Hepatic stellate cell (primary cell): ENCODE measurements around the gene KRTAP12-1.

Experiments
- DNase-seq: peaks from one replicate; pipeline ENCODE4 v3.0.0; 2011; ENCODE audit warnings: low spot score

KRTAP12-1 gene

DNA sequence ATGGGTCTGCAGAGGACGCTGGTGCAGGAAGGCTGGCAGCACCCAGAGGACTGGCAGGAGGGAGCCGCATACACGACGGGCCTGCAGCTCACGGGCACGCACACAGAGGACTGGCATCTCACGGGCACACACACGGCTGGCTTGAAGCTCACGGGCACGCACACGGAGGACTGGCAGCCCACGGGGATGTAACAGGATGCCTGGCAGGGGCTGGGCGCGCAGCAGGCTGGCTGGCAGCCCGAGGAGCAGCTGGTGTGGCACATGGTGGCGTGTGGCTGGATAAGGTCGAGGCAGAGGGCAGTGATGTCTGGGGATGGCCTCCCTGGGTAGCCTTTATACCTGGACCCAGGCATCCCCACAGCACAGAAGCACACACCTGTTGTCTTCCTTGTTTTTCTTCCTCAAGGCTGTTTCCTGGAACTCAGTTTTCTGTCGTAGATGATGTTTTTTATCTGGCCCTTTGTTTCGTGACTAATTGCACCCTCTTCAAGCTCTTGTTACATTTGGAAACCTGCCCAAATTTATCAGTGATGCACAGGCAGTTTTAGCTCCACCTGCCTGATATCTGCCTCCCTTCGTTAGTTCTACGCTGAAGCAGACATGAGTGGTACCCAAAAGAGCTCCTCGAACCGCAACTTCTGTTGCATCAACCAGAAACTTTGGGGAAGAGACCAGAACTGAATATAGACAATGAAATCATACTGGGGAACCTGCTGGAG is at the start of gene KRTAP12-1:
Gene KRTAP12-1, minus strand, starts transcription at position 303 of the 719 bp plus-strand sequence. Its CDS starts 40 bp downstream, at position 263.
- no peak for DNase-seq

DNA sequence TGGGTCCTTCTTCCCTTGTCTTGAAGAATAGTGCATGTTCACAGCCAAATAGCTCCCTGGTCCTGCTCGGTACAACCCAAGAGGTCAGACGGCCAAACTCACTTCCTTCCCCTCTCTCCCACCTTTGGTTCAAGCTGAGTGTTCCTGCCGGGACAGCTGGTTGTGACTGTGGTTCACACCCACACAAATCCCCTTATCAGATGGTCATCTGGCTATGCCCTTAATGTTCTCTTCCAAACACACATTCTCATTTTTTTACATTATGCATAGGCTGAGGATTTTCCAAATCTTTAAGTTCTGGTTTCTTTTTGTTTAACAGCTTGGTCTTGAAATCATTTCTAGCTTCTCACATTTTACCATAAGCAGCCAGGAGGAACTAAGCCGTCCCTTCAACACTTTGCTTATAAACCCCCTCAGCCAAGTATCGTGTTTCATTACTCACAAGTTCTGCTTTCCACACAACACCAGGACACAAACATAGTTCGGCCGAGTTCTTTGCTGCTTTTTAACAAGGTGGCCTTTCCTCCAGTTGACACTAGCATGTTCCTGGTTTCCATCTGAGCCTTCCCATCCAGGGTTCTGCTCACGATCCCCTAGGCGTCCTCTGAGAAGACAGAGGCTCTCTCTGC is 49.1 kb upstream of the KRTAP12-1 start:
- DNase-seq: no peak

GRCh38 chr21:44730028-44730395 is 48.0 kb upstream of the KRTAP12-1 start:
- no peak for DNase-seq

DNA sequence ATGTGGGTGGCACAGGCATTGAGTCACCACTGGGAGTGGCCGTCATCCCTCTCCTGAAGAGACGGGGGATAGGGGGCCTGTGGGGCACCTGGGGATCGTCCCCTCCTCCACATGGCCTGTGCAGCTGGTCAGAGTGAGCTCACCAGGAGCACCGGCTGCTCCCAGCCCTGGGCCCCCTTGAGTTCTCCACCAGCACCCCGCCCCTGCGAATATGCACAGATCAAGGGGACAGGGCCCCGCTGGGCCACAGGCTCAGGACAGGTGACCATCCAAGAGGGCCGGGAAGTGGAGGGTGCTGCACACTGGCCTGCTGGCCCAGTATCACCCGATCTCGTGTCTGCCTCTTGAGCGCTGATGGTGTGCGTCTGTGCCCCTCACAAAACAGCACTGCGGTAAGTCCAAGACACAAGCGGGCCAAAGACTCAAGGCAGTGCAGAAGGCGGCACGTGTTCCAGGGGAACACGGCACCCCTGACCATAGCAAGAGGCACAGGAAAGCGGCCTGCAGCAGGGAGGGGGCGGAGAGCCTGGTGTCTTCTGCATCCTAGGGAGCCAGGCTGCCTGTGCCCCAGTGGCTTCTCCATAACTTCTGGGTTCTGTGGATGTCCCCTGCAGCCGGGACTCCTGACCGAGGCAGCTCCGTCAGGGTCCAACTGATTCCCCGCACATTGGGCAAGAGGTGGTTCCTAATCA is 47.5 kb upstream of the KRTAP12-1 start:
- DNase-seq: no peak

- no peak for DNase-seq
Observed at GRCh38 chr21:44728716-44729115, 46.8 kb upstream of the KRTAP12-1 start.

DNA sequence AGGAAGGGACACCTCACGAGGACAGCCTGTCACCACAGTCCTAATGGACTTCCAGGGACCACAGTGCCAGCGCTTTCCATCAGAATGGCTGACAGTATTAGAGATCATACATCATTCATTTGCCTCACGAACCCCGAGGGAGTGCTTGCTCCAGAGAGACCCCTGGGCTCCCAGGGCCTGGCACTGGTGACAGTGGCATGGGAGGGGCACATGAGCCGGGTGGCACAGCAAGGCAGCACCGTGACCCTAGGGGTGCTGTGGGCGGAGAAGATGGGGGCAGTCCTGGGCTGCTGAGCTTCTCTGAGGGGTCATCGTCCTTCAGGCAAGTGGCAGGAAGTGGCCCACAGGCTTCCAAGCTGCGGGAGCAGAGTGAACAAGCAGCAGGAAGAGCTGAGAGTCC is 45.8 kb upstream of the KRTAP12-1 start:
- DNase-seq: no peak

DNA sequence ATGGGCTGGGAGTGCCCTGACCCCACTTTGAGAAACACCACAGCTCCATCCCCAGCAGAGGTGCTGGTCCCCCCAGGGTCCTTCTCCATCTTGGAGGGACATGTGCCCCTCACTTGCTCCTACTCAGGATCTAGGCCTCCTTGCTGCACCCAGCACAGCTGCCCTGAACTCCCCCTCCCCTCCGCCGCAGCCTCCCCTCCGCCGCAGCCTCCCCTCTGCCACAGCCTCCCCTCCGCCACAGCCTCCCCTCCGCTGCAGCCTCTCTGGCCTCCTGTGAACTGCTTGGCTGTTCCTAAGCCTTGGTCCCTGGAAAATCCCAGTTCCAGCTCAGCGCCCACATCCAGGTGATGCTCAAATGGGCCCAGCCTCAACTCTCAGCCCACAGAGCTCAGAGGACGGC is 45.4 kb upstream of the KRTAP12-1 start:
- DNase-seq: no peak

DNA sequence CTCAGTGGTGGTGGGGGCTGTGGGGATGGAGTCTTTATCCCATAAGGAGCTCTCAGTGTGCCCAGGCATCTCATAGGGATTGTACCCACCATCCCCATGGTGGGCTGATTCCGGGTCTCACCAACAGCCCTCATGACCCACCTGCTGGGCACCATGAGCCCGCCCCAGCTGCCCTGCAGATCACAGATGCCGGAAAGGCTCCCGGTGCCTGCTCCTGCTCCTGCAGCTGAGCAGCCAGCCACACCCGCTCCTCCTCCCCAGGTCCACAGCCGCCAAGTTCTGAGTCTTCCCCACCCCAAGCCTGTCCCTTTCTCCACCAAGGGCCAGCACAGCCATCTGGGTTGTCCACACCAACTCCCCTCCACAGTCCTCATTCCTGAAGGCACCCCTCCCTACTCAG is 44.9 kb upstream of the KRTAP12-1 start:
- no peak for DNase-seq

DNA sequence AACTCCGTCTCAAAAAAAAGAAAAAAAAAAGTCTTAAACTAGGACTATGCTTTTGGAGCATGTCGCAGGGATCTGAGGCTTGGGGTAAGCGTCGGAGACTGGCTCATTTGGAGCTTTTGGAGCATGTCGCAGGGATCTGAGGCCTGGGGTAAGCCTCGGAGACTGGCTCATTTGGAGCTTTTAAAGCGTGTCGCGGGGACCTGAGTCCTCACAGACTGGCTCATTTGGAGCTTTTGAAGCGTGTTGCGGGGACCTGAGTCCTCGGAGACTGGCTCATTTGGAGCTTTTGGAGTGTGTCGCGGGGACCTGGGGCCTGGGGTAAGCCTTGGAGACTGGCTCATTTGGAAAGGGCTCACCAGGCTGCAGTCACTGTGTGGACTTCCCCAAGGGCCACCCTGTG is 43.0 kb upstream of the KRTAP12-1 start:
- DNase-seq: no peak

GRCh38 chr21:44724196-44724595 is 42.2 kb upstream of the KRTAP12-1 start:
- DNase-seq: no peak

GRCh38 chr21:44723177-44724131 is 41.5 kb upstream of the KRTAP12-1 start:
- no peak for DNase-seq

GRCh38 chr21:44722731-44723130 is 40.8 kb upstream of the KRTAP12-1 start:
- DNase-seq: no peak

DNA sequence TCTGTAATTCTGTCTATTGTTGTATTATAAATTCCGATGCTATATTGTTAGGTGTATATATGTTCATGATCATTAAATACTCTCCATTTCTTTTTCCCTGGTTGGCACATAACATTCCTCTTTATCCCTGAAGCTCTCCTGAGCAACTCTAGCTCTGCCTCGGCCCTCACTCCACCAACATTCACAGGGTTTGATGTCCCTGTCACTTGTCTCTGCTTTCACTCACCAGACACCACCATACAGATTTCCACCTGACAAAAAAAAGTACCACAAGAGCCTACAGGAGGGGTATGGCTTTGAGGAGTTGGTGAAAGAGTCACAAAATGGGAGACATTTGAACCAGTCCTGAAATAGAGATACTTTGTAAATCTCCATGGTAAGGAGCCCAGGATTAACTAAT is 38.2 kb upstream of the KRTAP12-1 start:
- no peak for DNase-seq

DNA sequence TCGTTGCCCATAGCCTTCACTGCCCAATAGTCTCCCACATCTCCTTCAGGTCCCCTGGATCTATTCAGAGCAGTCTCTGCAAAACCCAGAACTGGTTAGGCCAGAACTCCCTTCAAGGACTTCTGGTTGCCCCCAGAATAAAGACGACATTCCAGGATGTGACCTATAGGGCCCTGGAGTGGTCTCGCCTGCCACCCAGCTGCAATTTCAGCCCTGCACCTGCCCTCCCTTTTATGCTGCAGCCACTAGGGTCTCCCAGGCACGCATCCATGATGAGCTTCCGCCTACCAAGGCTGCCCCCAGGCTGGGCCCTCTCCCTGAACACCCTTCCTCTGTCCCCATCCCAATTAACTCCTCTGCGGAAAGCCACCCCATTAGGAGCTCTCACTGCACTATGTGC is 36.6 kb upstream of the KRTAP12-1 start:
- no peak for DNase-seq

DNA sequence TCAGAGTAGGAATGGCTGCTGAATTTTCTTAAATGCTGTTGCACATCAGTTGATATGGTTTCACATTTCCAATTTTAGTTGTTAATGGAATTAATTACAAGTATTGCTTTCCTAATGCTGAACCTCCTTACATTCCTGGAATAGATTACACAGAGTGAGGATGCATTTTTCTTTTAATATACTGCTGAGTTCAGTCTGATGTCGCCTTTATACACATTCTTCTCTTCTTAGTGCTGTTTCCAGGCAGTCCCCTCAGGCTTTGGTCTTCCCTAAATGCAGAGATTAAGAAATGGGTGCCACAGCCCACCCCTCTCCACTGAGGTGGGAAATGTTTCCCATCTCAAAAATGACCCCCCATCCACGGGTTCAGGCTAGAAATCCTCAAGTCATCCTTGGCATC is 36.1 kb upstream of the KRTAP12-1 start:
- DNase-seq: no peak

DNA sequence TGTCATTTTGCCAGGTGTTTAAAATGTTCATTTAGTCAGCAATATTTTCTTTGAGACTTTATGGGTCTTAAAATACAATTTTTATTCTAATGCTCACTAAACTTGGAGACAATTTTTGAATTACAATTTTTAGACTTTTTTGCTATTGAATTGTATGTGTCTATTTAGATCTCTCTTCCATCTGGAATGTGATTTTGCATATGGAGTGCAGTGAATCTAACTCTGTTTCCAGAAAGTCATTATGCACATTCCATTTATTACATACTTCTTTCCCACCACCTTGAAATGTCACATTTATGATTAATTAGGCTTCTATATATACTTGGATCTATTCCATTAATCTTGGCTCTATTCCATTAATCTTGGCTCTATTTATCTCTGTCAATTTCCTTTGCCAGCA is 35.0 kb upstream of the KRTAP12-1 start:
- no peak for DNase-seq

GRCh38 chr21:44714905-44715304 is 32.9 kb upstream of the KRTAP12-1 start:
- no peak for DNase-seq

- DNase-seq: no peak
Observed at GRCh38 chr21:44713846-44714245, 31.9 kb upstream of the KRTAP12-1 start.

GRCh38 chr21:44713130-44713529 is 31.2 kb upstream of the KRTAP12-1 start:
- DNase-seq: no peak

- no peak for DNase-seq
Observed at GRCh38 chr21:44712203-44713028, 30.5 kb upstream of the KRTAP12-1 start.
